ENCODE results near the gene SMPX.

GRCh38 chrX:21666679-21667078, 91.2 kb downstream of the SMPX start:
- TF ChIP-seq POLR2A (IDR thresholded peaks at IDR 0.05) = no peak
- TF ChIP-seq, protein P1, sequence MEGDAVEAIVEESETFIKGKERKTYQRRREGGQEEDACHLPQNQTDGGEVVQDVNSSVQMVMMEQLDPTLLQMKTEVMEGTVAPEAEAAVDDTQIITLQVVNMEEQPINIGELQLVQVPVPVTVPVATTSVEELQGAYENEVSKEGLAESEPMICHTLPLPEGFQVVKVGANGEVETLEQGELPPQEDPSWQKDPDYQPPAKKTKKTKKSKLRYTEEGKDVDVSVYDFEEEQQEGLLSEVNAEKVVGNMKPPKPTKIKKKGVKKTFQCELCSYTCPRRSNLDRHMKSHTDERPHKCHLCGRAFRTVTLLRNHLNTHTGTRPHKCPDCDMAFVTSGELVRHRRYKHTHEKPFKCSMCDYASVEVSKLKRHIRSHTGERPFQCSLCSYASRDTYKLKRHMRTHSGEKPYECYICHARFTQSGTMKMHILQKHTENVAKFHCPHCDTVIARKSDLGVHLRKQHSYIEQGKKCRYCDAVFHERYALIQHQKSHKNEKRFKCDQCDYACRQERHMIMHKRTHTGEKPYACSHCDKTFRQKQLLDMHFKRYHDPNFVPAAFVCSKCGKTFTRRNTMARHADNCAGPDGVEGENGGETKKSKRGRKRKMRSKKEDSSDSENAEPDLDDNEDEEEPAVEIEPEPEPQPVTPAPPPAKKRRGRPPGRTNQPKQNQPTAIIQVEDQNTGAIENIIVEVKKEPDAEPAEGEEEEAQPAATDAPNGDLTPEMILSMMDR (IDR thresholded peaks at IDR 0.05) = no peak

All from testis (tissue), 2 donors.